ENCODE data around the gene RECQL5.
A peak's percentile ranks its signal among the peaks of the same experiment; 100 is the strongest.

Gene RECQL5

GRCh38 chr17:75634754-75635609, 32.0 kb downstream of the RECQL5 start:
- H3K27ac ChIP-seq, result no peak overlapping the region
- TF ChIP-seq, protein P1, sequence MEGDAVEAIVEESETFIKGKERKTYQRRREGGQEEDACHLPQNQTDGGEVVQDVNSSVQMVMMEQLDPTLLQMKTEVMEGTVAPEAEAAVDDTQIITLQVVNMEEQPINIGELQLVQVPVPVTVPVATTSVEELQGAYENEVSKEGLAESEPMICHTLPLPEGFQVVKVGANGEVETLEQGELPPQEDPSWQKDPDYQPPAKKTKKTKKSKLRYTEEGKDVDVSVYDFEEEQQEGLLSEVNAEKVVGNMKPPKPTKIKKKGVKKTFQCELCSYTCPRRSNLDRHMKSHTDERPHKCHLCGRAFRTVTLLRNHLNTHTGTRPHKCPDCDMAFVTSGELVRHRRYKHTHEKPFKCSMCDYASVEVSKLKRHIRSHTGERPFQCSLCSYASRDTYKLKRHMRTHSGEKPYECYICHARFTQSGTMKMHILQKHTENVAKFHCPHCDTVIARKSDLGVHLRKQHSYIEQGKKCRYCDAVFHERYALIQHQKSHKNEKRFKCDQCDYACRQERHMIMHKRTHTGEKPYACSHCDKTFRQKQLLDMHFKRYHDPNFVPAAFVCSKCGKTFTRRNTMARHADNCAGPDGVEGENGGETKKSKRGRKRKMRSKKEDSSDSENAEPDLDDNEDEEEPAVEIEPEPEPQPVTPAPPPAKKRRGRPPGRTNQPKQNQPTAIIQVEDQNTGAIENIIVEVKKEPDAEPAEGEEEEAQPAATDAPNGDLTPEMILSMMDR (IDR thresholded peaks at IDR 0.05), result no peak
- no peak for TF ChIP-seq ZFX (IDR thresholded peaks at IDR 0.05; ENCODE audit: borderline replicate concordance)

- no peak overlapping the region for H3K27ac ChIP-seq
Measured at GRCh38 chr17:75634376-75634740, 32.6 kb downstream of the RECQL5 start.

DNA sequence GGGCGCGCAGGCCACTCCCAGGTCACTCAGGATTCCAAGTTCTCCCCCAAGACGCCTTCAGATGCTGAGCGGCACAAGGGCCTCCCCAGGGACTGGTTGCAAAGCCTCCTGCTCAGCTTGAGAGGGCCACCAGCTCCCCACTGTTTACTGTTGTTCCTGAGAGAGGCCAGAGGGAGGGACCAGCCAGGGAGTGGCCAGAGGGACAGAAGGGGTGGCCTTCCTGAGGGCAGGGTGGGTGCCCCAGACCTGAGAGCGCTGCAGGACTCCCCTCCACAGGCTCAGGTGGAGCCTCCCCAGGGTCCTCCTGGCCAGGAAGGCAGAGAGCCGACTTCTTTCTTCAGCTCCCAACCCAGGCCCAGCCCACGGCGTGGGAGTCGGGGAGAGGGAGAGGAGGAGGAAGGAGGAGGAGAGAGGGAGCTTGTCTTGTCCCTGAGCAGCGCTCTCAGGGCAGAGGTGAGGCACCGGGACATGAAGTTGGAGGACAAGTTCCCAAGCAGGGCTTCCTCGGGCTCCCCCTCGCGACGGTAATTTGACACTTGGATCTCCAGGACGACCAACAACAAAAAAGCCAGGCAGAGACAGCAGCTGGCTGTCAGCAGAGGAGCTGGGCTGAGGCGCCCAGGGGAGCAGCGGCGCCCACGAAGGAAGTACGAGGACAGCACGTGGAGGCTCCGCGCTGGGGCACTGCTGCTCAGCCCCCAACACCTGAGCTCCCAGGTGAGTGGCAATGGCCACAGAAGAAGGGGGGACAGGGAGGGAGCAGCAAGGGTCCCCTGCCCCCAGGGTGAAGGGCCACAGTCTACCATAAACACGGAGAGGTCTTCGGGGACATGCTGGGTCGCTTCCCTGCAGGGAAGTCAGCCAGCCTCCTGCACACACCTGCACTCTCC, 33.2 kb downstream of the RECQL5 start:
- TF ChIP-seq ZFX (IDR thresholded peaks at IDR 0.05; ENCODE audit: borderline replicate concordance), result no peak
- TF ChIP-seq, protein P1 (IDR thresholded peaks at IDR 0.05), result peak; percentile 79
- H3K27ac ChIP-seq, result peak overlapping the region; percentile 64

More at GRCh38 chr17:75634376-75634740, 32.6 kb downstream of the RECQL5 start:
- TF ChIP-seq ZFX (IDR thresholded peaks at IDR 0.05; ENCODE audit: borderline replicate concordance), result no peak
- TF ChIP-seq, protein P1 (IDR thresholded peaks at IDR 0.05), result no peak

DNA sequence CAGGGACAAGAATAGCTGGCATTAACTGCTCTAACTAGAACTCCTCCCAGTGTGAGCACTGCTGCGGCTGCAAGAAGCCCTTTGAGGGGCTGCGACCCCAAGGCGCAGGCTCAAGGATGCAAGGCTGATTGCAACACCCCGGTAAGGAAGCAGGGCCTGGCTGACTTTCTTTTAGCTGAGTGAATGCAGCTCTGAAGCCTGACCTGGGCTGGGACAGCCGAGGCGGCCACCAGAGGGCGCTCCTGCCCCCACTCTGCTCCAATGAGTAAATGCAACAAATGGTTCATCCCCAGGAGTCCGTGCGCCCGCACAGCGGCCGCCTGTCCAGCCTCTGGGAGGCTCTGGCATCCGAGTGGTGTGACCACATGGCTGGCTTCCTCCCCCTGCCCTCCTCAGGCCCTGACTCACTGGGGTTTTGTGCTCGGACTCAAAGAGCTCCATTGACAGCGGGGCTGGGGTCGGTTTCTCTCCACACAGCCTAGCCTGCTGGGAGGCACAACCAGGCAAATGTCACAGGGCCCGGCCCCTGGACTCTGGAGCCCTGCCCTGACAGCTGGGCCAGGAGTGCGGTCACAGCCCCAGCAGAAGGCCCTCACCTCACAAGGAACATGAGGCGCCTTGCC, 34.0 kb downstream of the RECQL5 start, which contains the start of gene SMIM5:
Gene SMIM5 (plus strand): TSS at position 572 of the 623 bp plus-strand sequence. CDS start 6,768 bp downstream, outside the sequence.
- TF ChIP-seq ZFX (IDR thresholded peaks at IDR 0.05; ENCODE audit: borderline replicate concordance), result no peak
- TF ChIP-seq, protein P1 (IDR thresholded peaks at IDR 0.05), result peak; percentile 97
- H3K27ac ChIP-seq, result peak within 1 kb of the TSS; percentile 64

GRCh38 chr17:75632428-75632827, 34.5 kb downstream of the RECQL5 start:
- no peak for TF ChIP-seq ZFX (IDR thresholded peaks at IDR 0.05; ENCODE audit: borderline replicate concordance)
- TF ChIP-seq, protein P1 (IDR thresholded peaks at IDR 0.05), result no peak
- H3K27ac ChIP-seq, result no peak overlapping the region

GRCh38 chr17:75631353-75631752, 35.6 kb downstream of the RECQL5 start:
- TF ChIP-seq, protein P1 (IDR thresholded peaks at IDR 0.05), result no peak
- no peak for TF ChIP-seq ZFX (IDR thresholded peaks at IDR 0.05; ENCODE audit: borderline replicate concordance)
- no peak overlapping the region for H3K27ac ChIP-seq
